Renal cortical epithelial cell (primary cell): ENCODE measurements around the gene CHAMP1. TPM values are rescaled to one million over a fixed set of nuclear protein-coding genes. Genes with fewer than 3 reads are reported as not detected.
"Not testable (repeated sequence)": the region's sequence is repeated elsewhere in the genome, so short reads cannot be mapped to it uniquely, and the experiment has no call there.

Experiments used
- DNase-seq: peaks from one replicate; pipeline ENCODE4 v3.0.0-alpha.2; 2011; ENCODE audit warnings: low read depth
- total RNA-seq: library from RNA; depleted of rRNA; stranded (reverse); fragments of >200 nt; gene quantifications from 2 replicates; pipeline ENCODE4 v1.2.3, GENCODE V29; 2014

The CHAMP1 gene
- total RNA-seq, 1 donor from 2014 or later: 15.9 TPM

- no peak for DNase-seq
These were observed 20.2 kb downstream of the CHAMP1 start for GRCh38 chr13:114334305-114335053.

- DNase-seq: not testable (repeated sequence)
These were observed 22.2 kb downstream of the CHAMP1 start for GRCh38 chr13:114336457-114336856.

- DNase-seq: no peak
These were observed 24.7 kb downstream of the CHAMP1 start for GRCh38 chr13:114338959-114339358.

DNA sequence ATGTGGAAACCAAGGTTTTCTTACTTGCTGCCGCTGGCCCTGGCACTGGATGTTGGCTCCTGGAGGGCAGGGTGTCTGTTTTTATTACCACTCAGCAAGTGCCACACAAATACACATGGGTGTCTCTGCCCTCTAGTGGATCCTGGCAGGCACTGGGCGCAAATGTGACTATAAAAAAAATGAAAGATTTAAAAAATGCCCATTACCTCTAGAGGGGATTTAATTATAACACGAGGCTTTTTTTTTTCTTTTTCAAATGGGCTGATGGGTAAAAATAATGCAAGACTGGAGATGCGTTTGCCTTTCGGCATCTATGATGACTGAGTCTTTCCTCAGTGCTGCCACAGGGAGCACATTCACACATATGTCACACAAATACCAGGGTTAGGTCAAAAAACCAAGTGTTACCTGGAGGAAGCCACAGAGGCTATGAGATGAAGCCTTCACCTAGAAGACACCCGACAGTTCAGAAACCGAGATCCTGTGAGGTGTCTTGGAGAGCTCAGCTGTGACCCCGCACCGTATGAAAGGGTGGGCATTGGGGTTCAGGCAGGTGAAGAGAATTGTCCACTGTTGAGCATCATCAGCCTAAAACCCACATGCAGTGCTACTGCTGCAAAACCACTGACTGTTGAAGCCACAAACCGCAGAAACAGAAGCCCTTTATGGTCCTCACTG is 25.7 kb downstream of the CHAMP1 start:
- peak; percentile 59 for DNase-seq

DNA sequence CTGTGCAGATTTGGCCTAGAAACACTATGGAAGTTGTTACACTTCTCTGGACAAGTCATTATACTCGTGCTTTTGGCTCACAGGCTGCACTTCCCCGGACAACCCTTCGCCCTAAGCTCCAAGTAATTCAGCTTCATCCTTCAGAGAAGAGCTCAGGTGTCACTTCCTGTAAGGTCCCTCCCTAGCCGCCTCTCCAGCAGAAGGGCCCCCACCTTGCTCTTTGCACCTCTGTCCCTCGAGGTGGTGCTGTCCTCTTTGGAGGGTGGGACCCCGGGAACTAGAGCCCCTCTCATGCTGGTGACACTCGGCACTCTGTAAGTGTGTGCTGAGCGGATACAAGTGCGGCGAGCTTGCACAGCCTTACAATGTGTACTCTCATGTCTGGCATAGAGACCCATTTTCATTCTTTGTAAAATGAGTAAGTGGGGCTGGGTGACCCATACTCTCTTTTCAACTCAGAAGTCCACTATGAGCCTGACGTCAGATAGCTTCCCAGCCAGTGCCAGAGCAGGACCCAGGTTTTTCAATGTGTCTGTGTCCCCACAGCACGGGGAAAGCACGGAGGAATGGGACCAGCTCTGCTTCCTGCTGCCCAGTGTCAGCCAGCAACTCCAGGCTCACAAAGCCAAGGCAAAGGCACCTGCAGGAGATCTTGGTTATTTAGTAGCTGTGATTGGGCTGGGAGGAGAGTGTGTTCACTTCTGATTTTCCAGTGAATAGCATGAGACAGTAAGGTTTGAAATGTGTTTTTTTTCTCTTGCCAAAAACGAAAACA is 26.9 kb downstream of the CHAMP1 start:
- DNase-seq: no peak

DNA sequence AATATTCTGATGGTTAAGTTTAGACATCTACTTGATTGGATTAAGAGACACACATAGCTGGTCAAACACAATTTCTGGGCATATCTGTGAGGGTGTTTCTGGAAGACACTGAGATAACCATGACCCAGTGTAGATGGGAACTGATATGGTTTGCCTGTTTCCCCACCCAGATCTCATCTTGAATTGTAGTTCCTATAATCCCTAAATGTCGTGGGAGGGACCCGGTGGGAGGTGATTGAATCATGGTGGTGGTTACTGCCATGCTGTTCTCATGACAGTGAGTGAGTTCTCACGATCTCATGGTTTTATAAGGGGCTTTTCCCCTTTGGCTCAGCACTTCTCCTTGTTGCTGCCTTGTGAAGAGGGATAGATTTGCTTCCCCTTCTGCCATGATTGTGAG is 33.0 kb downstream of the CHAMP1 start:
- DNase-seq: not testable (repeated sequence)

GRCh38 chr13:114352763-114353162 is 38.5 kb downstream of the CHAMP1 start:
- not testable (repeated sequence) for DNase-seq

GRCh38 chr13:114353382-114353781 is 39.1 kb downstream of the CHAMP1 start:
- DNase-seq: not testable (repeated sequence)

Other genes starting within 250 kb of the CHAMP1 start
- gene RASA3, start 181.9 kb upstream of the CHAMP1 start, total RNA-seq: 9.0 and 10.9 TPM in 2 replicates
- not detected in 2 replicates for gene CFAP97D2, start 135.2 kb upstream of the CHAMP1 start, total RNA-seq
- 47.6 and 118 TPM in 2 replicates for gene CDC16, start 79.6 kb upstream of the CHAMP1 start, total RNA-seq
- 14.6 and 30.3 TPM in 2 replicates for gene UPF3A, start 32.9 kb upstream of the CHAMP1 start, total RNA-seq